IMR-90 (cell line): ENCODE data around the gene GLRA3. TPM values are rescaled to one million over a fixed set of nuclear protein-coding genes. Genes with fewer than 3 reads are reported as not detected.

Source experiments
- ATAC-seq: fragments of 200-7000 bp; cut with Tn5 transposase; 2 replicates; pipeline ENCODE4 v1.9.1; 2020; ENCODE audit warnings: low read depth, mild to moderate bottlenecking, moderate library complexity
- BruUV-seq: library from RNA; stranded (reverse); fragments of 400-500 nt; replicated peaks from 2 replicates; lab custom pipeline; 2021; lab: Mats Ljungman, UMichigan
- CTCF ChIA-PET: fragments of 300-600 bp; formaldehyde crosslinking; extraction: SDS; loops from one replicate; lab custom pipeline; 2021; ENCODE audit warnings: antibody characterized with exemption; lab: Yijun Ruan, JAX
- POLR2A ChIA-PET: fragments of 300-600 bp; sonication (Branson Sonifier 250); formaldehyde crosslinking; loops from one replicate; lab custom pipeline; 2022; ENCODE audit warnings: antibody characterized with exemption; ENCODE audit not compliant: unreplicated experiment; lab: Charles Lee
- DNase-seq: peaks from one replicate; pipeline ENCODE4 v3.0.0; 2013
- H2AFZ ChIP-seq: replicated peaks from 2 replicates; pipeline ENCODE3; 2013; ENCODE audit warnings: low read length, mild to moderate bottlenecking; ENCODE audit not compliant: poor library complexity
- H2AK5ac ChIP-seq: 2 replicates; pipeline ENCODE4 v1.6.1; 2013; ENCODE audit warnings: low read depth, low read length, inconsistent platforms
- H2AK9ac ChIP-seq: replicated peaks from 2 replicates; pipeline ENCODE3; 2013; ENCODE audit warnings: mild to moderate bottlenecking, low read depth, low read length, moderate library complexity; ENCODE audit not compliant: poor library complexity
- H2BK120ac ChIP-seq: 2 replicates; pipeline ENCODE4 v1.6.1; 2013; ENCODE audit warnings: low read depth, low read length, inconsistent platforms
- H2BK15ac ChIP-seq: 3 replicates; pipeline ENCODE4 v1.6.1; 2013; ENCODE audit warnings: low read depth, low read length, inconsistent platforms
- H2BK20ac ChIP-seq: 2 replicates; pipeline ENCODE4 v1.6.1; 2013; ENCODE audit warnings: low read depth, mild to moderate bottlenecking, inconsistent platforms, low read length, moderate library complexity
- H2BK5ac ChIP-seq: 2 replicates; pipeline ENCODE4 v1.6.1; 2013; ENCODE audit warnings: mild to moderate bottlenecking, low read depth, low read length, inconsistent platforms; ENCODE audit not compliant: poor library complexity, severe bottlenecking
- H3K14ac ChIP-seq: replicated peaks from 2 replicates; pipeline ENCODE4 v1.6.1; 2013; ENCODE audit warnings: low read depth, low read length, inconsistent platforms
- H3K18ac ChIP-seq: 2 replicates; pipeline ENCODE4 v1.6.1; 2013; ENCODE audit warnings: low read depth, low read length, control low read depth
- H3K23ac ChIP-seq: 2 replicates; pipeline ENCODE4 v1.6.1; 2013; ENCODE audit warnings: low read depth, low read length, inconsistent platforms
- H3K27ac ChIP-seq: 2 replicates; pipeline ENCODE4 v1.5.1; 2013; ENCODE audit warnings: mild to moderate bottlenecking, control low read depth, low read length; ENCODE audit not compliant: insufficient read depth
- H3K27me3 ChIP-seq: 2 replicates; pipeline ENCODE4 v1.6.1; 2013; ENCODE audit warnings: low read length; ENCODE audit not compliant: control insufficient read depth, insufficient read depth
- H3K36me3 ChIP-seq: 2 replicates; pipeline ENCODE4 v1.6.1; 2013; ENCODE audit warnings: low read length, mixed read lengths; ENCODE audit not compliant: control insufficient read depth, insufficient read depth
- H3K4ac ChIP-seq: 2 replicates; pipeline ENCODE4 v1.6.1; 2013; ENCODE audit warnings: low read depth, low read length, inconsistent platforms
- H3K4me1 ChIP-seq: 2 replicates; pipeline ENCODE4 v1.6.1; 2013; ENCODE audit warnings: low read length, mixed read lengths; ENCODE audit not compliant: control insufficient read depth, insufficient read depth
- H3K4me2 ChIP-seq: 2 replicates; pipeline ENCODE4 v1.6.1; 2013; ENCODE audit warnings: low read depth, mild to moderate bottlenecking, control low read depth, low read length, moderate library complexity
- H3K4me3 ChIP-seq: 2 replicates; pipeline ENCODE4 v1.5.1; 2013; ENCODE audit warnings: low read depth, mild to moderate bottlenecking, control low read depth, low read length, moderate library complexity; ENCODE audit not compliant: insufficient read depth
- H3K56ac ChIP-seq: 2 replicates; pipeline ENCODE4 v1.6.1; 2013; ENCODE audit warnings: low read length, inconsistent platforms; ENCODE audit not compliant: insufficient read depth; ENCODE audit errors: extremely low read depth
- H3K79me1 ChIP-seq, 2 experiments: 2 replicates each; pipeline ENCODE4 v1.6.1; 2013; ENCODE audit warnings: low read length in 2 of 2, inconsistent platforms in 1 of 2, low read depth in 1 of 2
- H3K9ac ChIP-seq: 2 replicates; pipeline ENCODE4 v1.6.1; 2013; ENCODE audit warnings: low read depth, low read length, control low read depth
- H3K9me1 ChIP-seq: 2 replicates; pipeline ENCODE4 v1.6.1; 2013; ENCODE audit warnings: low read length, inconsistent platforms; ENCODE audit not compliant: insufficient read depth
- H3K9me3 ChIP-seq: 2 replicates; pipeline ENCODE4 v1.6.1; 2013; ENCODE audit warnings: low read length; ENCODE audit not compliant: control insufficient read depth, insufficient read depth
- H4K20me1 ChIP-seq: 2 replicates; pipeline ENCODE4 v1.6.1; 2013; ENCODE audit warnings: low read length, inconsistent platforms; ENCODE audit not compliant: insufficient read depth
- H4K5ac ChIP-seq: 2 replicates; pipeline ENCODE4 v1.6.1; 2013; ENCODE audit warnings: mild to moderate bottlenecking, low read depth, low read length, control low read depth
- H4K8ac ChIP-seq, 2 experiments: 2 replicates each; pipeline ENCODE4 v1.6.1; 2013; ENCODE audit warnings: low read depth in 2 of 2, low read length in 2 of 2, control low read depth in 1 of 2, inconsistent platforms in 1 of 2
- H4K91ac ChIP-seq: 2 replicates; pipeline ENCODE4 v1.6.1; 2013; ENCODE audit warnings: low read depth, low read length, inconsistent platforms; ENCODE audit not compliant: insufficient read depth
- BHLHE40 ChIP-seq: fragments of 150-350 bp; IDR thresholded peaks from 2 replicates; pipeline ENCODE4 v1.6.1; 2016; ENCODE audit warnings: mild to moderate bottlenecking, low read depth, low read length
- CEBPB ChIP-seq: IDR thresholded peaks from 2 replicates; pipeline ENCODE4 v1.6.1; 2012; ENCODE audit warnings: low read depth, low read length, improper control_type of control experiment
- CHD1 ChIP-seq: IDR thresholded peaks from 2 replicates; pipeline ENCODE4 v1.6.1; 2012; ENCODE audit warnings: low read depth, low read length, improper control_type of control experiment
- ELK1 ChIP-seq: fragments of 150-350 bp; IDR thresholded peaks from 2 replicates; pipeline ENCODE4 v1.6.1; 2016; ENCODE audit warnings: low read depth, mild to moderate bottlenecking, low read length, moderate library complexity, borderline replicate concordance
- FOS ChIP-seq: fragments of 150-350 bp; IDR thresholded peaks from 2 replicates; pipeline ENCODE4 v1.6.1; 2016; ENCODE audit warnings: low read depth, low read length
- MAZ ChIP-seq: IDR thresholded peaks from 2 replicates; pipeline ENCODE4 v1.6.1; 2012; ENCODE audit warnings: low read depth, mild to moderate bottlenecking, low read length, improper control_type of control experiment, moderate library complexity, borderline replicate concordance
- MXI1 ChIP-seq: IDR thresholded peaks from 2 replicates; pipeline ENCODE4 v1.6.1; 2012; ENCODE audit warnings: low read depth, mild to moderate bottlenecking, low read length, moderate library complexity, borderline replicate concordance
- RAD21 ChIP-seq: IDR thresholded peaks from 2 replicates; pipeline ENCODE4 v1.6.1; 2012; ENCODE audit warnings: low read length, improper control_type of control experiment
- RCOR1 ChIP-seq: IDR thresholded peaks from 2 replicates; pipeline ENCODE4 v1.6.1; 2012; ENCODE audit warnings: mild to moderate bottlenecking, low read length, improper control_type of control experiment; ENCODE audit not compliant: insufficient replicate concordance
- RFX5 ChIP-seq: IDR thresholded peaks from 2 replicates; pipeline ENCODE4 v1.8.0; 2012; ENCODE audit warnings: low read depth, mild to moderate bottlenecking, low read length, moderate library complexity
- SMC3 ChIP-seq: fragments of 150-350 bp; IDR thresholded peaks from 2 replicates; pipeline ENCODE4 v1.6.1; 2016; ENCODE audit warnings: low read depth, mild to moderate bottlenecking, antibody characterized with exemption, low read length, moderate library complexity
- USF2 ChIP-seq: fragments of 150-350 bp; IDR thresholded peaks from 2 replicates; pipeline ENCODE4 v1.6.1; 2017; ENCODE audit warnings: mild to moderate bottlenecking, antibody characterized with exemption, low read length, low read depth
- WGBS, 2 experiments: methylation state at CpG; one replicate each; pipeline versions ENCODE4 v1.1.5 to v1.1.7; 2013; ENCODE audit warnings: missing lambda C conversion rate in 2 of 2; ENCODE audit not compliant: insufficient read length in 1 of 2; ENCODE audit errors: extremely low coverage in 2 of 2; 5-methylcytosine and 5-hydroxymethylcytosine counted together
- dilution Hi-C: fragments of 300-500 bp; cut with HindIII; formaldehyde crosslinking; loops from one replicate; pipeline ENCODE4 v1.14.3; 2018; ENCODE audit warnings: low sequenced_read_pairs; ENCODE audit not compliant: unreplicated experiment
- in situ Hi-C: fragments of 300-500 bp; cut with MboI; formaldehyde crosslinking; loops from 3 replicates; pipeline ENCODE4 v1.14.3; 2019; ENCODE audit warnings: low sequenced_read_pairs, inconsistent platforms, mixed read lengths
- intact Hi-C: fragments of 100-400 bp; cut with micrococcal nuclease; formaldehyde crosslinking; loops from 2 replicates; pipeline ENCODE4 v1.10.0; 2022
- polyA plus RNA-seq, 3 experiments: library from polyadenylated mRNA; depleted of rRNA; stranded (reverse); fragments of >200 nt; gene quantifications; 2 replicates each; pipeline ENCODE4 v1.2.3, GENCODE V29; 2012; ENCODE audit warnings: low replicate concordance in 1 of 3
- total RNA-seq: library from RNA; depleted of rRNA; stranded (reverse); fragments of >200 nt; gene quantifications from 2 replicates; pipeline ENCODE4 v1.2.3, GENCODE V29; 2012

GLRA3 gene
- total and polyA plus RNA-seq, 2 of the 4 experiments (the other 2 are of a cell fraction) = not detected

GRCh38 chr4:174613979-174614378 is 215.1 kb downstream of the GLRA3 start:
- in situ Hi-C loops (no loop called here), dilution Hi-C loops (no loop called here), intact Hi-C loops (no loop called here)
- Histone ChIP-seq H3K27ac (no peak overlapping the region), H3K4me3 (no peak overlapping the region), H3K4me1 (no peaks in the 10 kb centered on the region), H3K4me2 (no peak overlapping the region), H3K14ac (no peak overlapping the region), H2AK5ac (no peak overlapping the region), H3K27me3 (no peaks in the 10 kb centered on the region), H2AK9ac (no peak overlapping the region), H4K5ac (no peak overlapping the region), H2BK15ac (no peak overlapping the region), H3K9ac (no peak overlapping the region), H4K20me1 (no peaks in the 10 kb centered on the region), H3K23ac (no peak overlapping the region), H3K4ac (no peak overlapping the region), H3K9me3 (no peaks in the 10 kb centered on the region), H2AFZ (no peak overlapping the region), H4K8ac (no peak overlapping the region), H2BK120ac (no peak overlapping the region), H3K9me1 (no peaks in the 10 kb centered on the region), H3K79me1 (no peaks in the 10 kb centered on the region), H3K36me3 (no peaks in the 10 kb centered on the region), H3K56ac (no peak overlapping the region), H3K18ac (no peak overlapping the region), H4K91ac (no peak overlapping the region), H2BK20ac (no peak overlapping the region), H2BK5ac (no peak overlapping the region)
- ChIA-PET POLR2A (no interaction called here), CTCF (no interaction called here)
- no TSS peak for BruUV-seq
- WGBS, 2 experiments = no CpG with 5 or more reads among the region's 1 CpG
- TF ChIP-seq USF2 (no peak), BHLHE40 (no peak), MAZ (no peak), CEBPB (no peak), RCOR1 (no peak), CHD1 (no peak), MXI1 (no peak), ELK1 (no peak), FOS (no peak), RFX5 (no peak), RAD21 (no peak), SMC3 (no peak)
- ATAC-seq (no peak), DNase-seq (no peak)
